ENCODE measurements around the gene TPCN1.

TPCN1 gene

GRCh38 chr12:113242560-113242959 is 21.3 kb downstream of the TPCN1 start:
- no peak for DNase-seq

DNA sequence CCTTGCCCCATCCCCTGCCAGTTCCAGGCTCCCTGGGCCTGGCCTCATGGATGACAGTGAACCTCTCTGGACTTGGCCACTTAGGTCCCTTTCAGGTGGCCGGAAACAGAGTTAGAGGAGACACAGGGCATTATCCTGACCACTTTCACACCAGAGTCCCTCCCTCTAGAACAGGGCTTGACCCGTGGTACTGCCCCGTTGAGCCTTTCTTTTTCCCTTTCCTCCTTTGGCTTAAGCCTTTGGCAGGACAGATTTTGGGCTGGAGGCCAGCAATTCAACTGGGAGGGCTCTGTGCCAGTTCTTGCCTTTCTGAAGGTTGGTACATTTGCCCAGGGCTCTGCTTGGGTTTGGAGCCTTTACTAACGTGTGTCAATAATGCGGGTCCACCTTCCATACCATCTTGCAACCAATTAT is 22.8 kb downstream of the TPCN1 start:
- no peak for DNase-seq

DNA sequence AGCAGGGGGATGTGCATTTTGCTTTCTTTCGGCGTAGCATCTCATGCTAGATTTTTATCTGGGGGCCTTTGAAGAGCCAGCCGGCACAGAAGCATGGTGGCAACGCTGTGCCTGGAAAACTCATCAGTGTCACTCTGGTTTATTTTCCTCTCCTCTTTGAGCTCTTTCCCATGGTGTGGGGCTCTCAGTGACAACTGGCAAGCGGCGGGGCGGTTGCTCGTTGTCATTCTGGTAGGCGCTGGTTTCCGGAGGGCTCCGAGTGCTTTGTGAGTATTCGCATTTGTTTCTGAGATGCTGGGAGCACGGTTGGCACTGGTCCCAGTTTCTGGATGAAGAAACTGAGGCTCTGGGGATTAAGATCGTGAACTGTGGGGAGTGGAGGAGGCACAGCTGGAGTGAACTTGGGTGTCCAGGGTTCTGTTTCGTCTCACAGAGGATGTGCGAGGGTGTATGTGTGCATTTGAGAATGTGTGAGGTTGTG is 23.3 kb downstream of the TPCN1 start:
- DNase-seq = no peak

- DNase-seq = peak; percentile 80
Observed at GRCh38 chr12:113245695-113246477, 24.6 kb downstream of the TPCN1 start.

GRCh38 chr12:113246478-113247122 is 25.3 kb downstream of the TPCN1 start:
- DNase-seq = no peak

- DNase-seq = peak; percentile 55
Observed at GRCh38 chr12:113247123-113248050, 26.1 kb downstream of the TPCN1 start.

DNA sequence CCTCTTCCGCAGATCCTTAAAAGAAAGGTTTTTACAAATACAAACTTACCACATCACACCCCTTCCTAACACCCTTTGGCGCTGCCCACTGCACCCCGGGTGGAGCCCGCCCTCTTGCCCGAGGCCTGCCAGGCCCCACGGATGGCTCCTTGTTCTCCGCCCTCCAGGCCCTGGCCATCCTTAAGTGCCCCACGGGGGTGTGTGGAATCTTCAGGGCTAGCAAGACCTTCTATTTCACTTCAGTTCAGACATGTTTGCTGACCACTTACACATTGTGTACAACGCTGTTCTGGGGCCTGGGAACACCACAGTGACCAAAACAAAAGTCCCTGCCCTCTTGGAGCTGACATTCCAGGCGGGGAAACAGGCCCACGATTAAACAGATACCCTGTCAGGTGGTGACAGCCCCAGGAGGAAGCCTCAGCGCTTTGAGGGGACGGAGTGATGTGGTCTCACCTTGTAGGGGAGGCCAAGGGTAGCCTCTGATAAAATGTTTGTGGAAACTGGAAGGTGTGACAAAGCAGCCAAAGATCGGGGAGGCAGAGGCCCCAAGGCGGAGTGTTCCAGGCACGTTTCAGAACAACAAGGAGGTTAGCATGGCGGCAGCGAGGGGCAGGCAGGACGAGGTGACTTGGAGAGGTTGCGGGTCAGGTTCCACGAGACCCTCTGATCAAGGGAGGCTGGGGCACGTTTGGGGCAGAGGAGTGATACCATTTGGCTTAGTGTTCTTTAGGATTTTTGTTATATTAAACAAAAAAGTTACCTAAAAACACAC is 27.0 kb downstream of the TPCN1 start:
- DNase-seq = no peak

DNA sequence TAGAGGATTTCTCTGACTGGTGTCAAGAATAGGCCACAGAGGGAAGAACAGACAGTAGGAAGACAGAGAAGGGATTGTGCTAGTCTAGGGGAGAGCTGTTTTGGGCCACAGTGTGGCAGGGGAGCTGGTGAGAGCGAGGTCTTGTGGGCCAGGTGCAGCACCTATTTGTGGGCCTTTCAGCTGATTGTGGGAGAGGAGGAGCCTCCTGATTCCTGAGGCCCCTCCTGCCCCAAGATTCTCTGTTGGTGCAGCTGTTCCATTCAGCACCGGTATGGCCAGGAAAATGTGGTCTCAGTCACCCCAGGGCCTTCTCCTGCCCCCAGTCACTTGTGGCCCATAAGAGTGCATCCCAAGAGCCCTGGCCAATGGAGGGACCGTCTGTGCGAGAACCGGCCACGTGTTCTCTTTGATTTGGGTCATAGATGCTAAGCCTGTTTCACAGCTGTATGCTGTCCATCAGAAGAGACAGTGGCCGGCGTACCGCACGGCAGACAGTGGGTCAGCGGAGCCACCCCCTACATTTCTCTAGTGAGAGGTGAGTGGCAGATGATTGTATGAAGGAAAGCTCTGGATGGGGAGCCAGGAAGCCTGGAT is 27.7 kb downstream of the TPCN1 start:
- no peak for DNase-seq

- no peak for DNase-seq
Observed at GRCh38 chr12:113249546-113249945, 28.3 kb downstream of the TPCN1 start.

DNA sequence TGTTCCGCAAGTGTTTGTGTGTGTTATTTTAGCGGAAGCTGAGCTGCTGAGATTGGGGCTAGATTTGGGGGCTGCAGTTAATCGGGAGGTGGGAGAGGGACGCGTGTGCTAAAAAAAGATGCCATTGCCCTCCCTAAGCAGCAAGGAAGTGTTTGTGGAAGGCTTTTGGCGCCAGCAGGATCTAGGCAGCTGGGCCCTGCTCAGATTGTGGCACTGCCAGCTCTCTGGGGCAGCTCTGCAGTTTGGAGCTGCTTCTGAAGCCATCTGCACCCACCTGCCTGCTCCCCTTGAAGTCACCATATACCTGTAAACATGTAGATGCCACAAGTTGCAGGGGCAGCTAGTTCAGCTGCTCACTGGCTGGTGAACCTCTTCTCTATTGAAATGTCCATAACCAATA is 28.8 kb downstream of the TPCN1 start:
- DNase-seq = no peak

DNA sequence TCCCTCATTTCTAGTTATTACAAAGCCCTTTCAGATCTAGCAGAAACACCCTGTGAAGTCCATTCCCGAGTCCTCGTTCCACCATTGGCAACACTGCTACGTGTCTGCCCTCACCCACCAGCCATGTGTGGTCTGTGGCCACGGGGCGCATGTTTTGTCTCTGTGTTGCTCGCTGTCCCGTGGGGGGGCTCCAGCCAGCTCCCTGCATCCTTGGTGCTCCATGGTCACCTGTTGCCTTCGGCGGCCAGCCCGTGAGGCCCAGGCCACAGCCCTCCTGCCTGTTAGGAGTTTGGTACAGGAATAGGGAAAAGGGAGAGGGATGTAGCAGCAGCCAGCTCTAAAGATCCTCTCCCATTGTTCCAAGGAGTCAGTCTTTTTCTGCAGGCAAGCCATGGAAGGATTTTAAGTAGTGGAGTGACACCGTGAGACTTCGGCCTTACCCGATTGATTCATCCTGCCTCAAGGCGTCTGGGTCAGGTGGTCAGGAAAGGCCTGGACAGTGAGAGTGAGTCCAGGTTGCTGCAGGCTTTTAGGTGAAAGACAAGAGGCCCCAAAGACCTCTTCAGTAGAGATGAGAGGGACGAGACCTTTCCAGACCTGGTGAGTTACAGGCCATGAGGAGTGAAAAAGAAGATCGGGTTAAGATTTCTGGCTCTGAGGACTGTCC is 30.3 kb downstream of the TPCN1 start:
- no peak for DNase-seq

DNA sequence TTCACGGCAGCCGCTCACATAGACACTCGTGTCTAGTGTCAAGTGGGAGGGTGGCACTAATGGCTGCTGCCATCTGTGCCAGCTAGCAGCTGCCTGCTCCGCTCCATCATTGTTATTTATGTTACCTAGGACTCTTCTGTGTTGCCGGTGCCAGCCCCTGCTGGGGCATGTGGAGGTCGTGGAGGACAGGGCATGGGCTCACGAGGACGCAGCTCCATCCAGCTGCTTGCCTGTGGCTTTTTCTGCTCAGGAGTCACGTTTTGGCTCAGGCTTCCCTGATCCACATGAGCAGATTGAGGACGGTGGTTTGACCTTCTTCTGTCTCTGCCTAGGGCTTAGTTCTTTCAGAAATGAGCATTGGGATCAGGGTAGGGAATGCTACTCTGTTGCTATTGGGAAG is 31.2 kb downstream of the TPCN1 start:
- DNase-seq = no peak

DNA sequence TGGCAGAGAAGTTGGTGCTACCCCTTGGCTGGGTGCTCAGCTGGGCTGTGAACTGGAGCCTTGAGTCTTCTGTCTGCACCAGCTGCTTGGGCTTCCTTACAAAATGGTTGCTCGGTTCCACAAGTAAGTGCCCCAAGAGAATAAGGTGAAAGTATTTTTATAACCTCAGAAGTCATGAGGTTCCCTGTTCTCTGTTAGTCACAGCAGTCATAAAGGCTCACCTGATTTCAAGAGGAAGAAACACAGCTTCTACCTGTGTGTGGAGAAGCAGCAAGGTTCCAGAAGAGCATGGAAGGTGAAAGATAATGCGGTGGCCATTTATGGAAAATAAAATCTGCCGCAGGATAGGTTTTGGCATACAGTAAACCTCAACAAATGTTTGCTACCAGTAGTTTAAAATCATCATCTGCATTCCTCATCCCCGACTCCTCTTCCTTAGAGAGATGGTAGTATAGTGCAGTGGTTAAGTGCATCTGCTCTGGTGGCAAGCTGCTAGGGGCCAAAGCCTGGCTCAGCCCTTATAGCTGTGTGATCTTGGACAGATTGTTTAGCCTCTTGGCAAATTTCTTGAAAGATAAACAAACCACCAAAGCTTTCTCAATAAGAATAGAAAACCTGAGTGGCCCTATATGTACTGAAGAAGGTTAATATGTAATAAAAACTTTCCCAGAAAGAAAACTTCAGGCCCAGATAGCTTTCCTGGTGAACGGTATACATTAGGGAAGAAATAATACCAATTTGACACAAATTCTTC is 32.4 kb downstream of the TPCN1 start:
- no peak for DNase-seq

GRCh38 chr12:113254298-113254697 is 33.0 kb downstream of the TPCN1 start:
- DNase-seq = no peak

- no peak for DNase-seq
Observed at GRCh38 chr12:113257564-113257963, 36.3 kb downstream of the TPCN1 start.

DNA sequence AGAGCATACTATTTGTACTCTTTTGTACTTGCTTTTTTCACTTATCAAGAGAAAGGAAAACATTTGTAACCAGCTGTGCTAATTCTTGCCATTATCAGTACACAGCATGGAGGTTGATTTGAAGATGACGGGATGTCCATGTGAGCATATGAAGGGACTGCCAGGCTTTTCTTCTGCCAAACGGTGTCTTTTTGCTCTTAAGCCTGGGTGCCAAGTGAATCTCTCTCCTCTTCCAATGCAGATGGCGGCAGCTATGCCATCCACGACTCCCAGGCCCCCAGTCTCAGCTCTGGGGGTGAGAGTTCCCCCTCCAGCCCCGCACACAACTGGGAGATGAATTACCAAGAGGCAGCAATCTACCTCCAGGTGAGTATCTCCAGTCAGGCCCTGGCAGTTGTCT is 38.9 kb downstream of the TPCN1 start:
- DNase-seq = no peak

GRCh38 chr12:113260636-113261300 is 39.5 kb downstream of the TPCN1 start:
- no peak for DNase-seq

- no peak for DNase-seq
Observed at GRCh38 chr12:113261847-113262470, 40.7 kb downstream of the TPCN1 start.

GRCh38 chr12:113262710-113263109 is 41.4 kb downstream of the TPCN1 start:
- DNase-seq = no peak
